Small intestine (tissue), 7 donors: ENCODE measurements around the gene GALNT13. TPM values are rescaled to one million over a fixed set of nuclear protein-coding genes. Genes with fewer than 3 reads are reported as not detected.

Experiments
- DNase-seq, 2 donors: peaks; one replicate each; pipeline versions ENCODE4 v3.0.0 to v3.0.0-alpha.2; 2013
- FAIRE-seq: peaks from 2 replicates; lab custom pipeline; 2012; peaks lifted over from hg19 to GRCh38; lab: Jason Lieb, UNC
- H3K27ac ChIP-seq, 3 donors: one replicate each; pipeline ENCODE4 v1.5.1; 2013; ENCODE audit warnings: low read length in 2 of 3, mild to moderate bottlenecking in 2 of 3, control low read depth in 1 of 3, inconsistent platforms in 1 of 3, low read depth in 1 of 3, moderate library complexity in 1 of 3
- H3K27me3 ChIP-seq, 3 donors: one replicate each; pipeline ENCODE4 v1.6.1; 2013; ENCODE audit warnings: low read length in 3 of 3, inconsistent platforms in 1 of 3; ENCODE audit not compliant: control insufficient read depth in 3 of 3, insufficient read depth in 3 of 3
- H3K36me3 ChIP-seq, 3 donors: one replicate each; pipeline ENCODE4 v1.6.1; 2013; ENCODE audit warnings: low read length in 3 of 3, inconsistent platforms in 1 of 3, low read depth in 1 of 3, mild to moderate bottlenecking in 1 of 3, moderate library complexity in 1 of 3; ENCODE audit not compliant: control insufficient read depth in 3 of 3, insufficient read depth in 2 of 3
- H3K4me1 ChIP-seq, 3 donors: one replicate each; pipeline ENCODE4 v1.6.1; 2013; ENCODE audit warnings: low read length in 2 of 3, inconsistent platforms in 1 of 3, low read depth in 1 of 3, mild to moderate bottlenecking in 1 of 3, moderate library complexity in 1 of 3; ENCODE audit not compliant: control insufficient read depth in 3 of 3, insufficient read depth in 2 of 3
- H3K4me3 ChIP-seq, 3 donors: one replicate each; pipeline ENCODE4 v1.5.1; 2013; ENCODE audit warnings: low read length in 3 of 3, control low read depth in 1 of 3, inconsistent platforms in 1 of 3, low read depth in 1 of 3, mild to moderate bottlenecking in 1 of 3, moderate library complexity in 1 of 3
- H3K9me3 ChIP-seq, 2 donors: one replicate each; pipeline ENCODE4 v1.6.1; 2013; ENCODE audit warnings: low read depth in 1 of 2, low read length in 1 of 2; ENCODE audit not compliant: control insufficient read depth in 2 of 2, insufficient read depth in 1 of 2
- WGBS, 3 donors: extraction: QIAGEN DNeasy Blood & Tissue Kit; methylation state at CpG; one replicate each; pipeline ENCODE4 v1.1.7; 2013; 5-methylcytosine and 5-hydroxymethylcytosine counted together
- polyA plus RNA-seq, 4 donors: library from polyadenylated mRNA; stranded (reverse) in 3 of 4; unstranded in 1 of 4; fragments of 200-250 nt in 3 of 4; fragments of 120-200 nt in 1 of 4; gene quantifications; one replicate each; pipeline versions ENCODE4 v1.2.1 to v1.2.3, GENCODE V29; 2013
- donor health status: healthy with polysubstance abuse.
- donor health status: control.
- donor health status: control.
- donor health status: Bipolar disorder and iron deficiency.
- donor health status: healthy.

GALNT13 gene
- polyA plus RNA-seq, 4 donors: 0.21 to 4.7 TPM; not detected in 2

DNA sequence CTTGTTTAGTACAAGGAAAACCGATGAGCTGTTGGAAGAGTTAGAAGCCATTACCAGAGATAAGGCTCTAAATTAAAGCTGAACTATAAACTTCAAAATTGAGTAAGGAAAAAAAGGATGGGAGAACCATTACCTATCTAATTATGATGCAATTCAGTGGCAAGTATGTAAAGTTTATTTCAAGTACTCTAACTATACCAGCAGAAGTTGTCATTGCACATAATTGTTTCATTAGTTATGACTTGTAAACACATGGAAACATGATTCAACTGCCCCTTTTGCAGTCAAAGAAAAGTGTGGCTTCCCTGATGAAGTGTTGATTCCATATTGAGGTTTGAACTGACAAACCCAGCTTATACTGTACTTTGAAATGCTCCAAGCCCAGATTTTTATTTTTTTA is 502.7 kb downstream of the GALNT13 start:
- Histone ChIP-seq H3K4me1 (no peaks in the 10 kb centered on the region), H3K27ac (no peak overlapping the region), H3K36me3 (no peaks in the 10 kb centered on the region), H3K27me3 (no peaks in the 10 kb centered on the region), H3K9me3 (no peaks in the 10 kb centered on the region), H3K4me3 (no peak overlapping the region)
- WGBS, 3 donors: 15 to 62% (median 29%) methylated on average over 1 of the region's 1 CpG
- DNase-seq (no peak), FAIRE-seq (no peak)

DNA sequence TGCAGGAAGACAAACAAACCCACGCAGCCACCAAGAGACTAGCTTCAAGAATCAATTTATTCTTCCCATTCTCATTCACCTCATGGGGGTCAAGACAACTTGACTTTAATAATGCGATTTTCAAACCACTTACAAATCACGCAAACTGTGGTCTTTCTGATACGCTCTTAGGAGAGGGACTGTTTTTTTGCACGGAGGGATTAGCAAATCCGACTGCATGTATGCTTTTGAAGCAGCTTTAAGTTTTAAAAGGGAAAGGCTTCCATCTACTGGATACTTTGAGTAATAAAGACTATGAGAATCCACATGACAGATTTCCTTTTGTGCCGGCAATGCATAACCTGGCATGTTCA is 503.8 kb downstream of the GALNT13 start:
- WGBS, 3 donors: 4 to 7% (median 6%) methylated on average over 7 of the region's 7 CpGs
- FAIRE-seq (no peak), DNase-seq (peak; percentile 37 to 50)
- H3K4me1 ChIP-seq: no peaks in the 10 kb centered on the region
- no peaks in the 10 kb centered on the region for H3K36me3 ChIP-seq
- no peaks in the 10 kb centered on the region for H3K27me3 ChIP-seq
- H3K27ac ChIP-seq: no peak overlapping the region
- no peaks in the 10 kb centered on the region for H3K9me3 ChIP-seq
- H3K4me3 ChIP-seq: no peak overlapping the region

DNA sequence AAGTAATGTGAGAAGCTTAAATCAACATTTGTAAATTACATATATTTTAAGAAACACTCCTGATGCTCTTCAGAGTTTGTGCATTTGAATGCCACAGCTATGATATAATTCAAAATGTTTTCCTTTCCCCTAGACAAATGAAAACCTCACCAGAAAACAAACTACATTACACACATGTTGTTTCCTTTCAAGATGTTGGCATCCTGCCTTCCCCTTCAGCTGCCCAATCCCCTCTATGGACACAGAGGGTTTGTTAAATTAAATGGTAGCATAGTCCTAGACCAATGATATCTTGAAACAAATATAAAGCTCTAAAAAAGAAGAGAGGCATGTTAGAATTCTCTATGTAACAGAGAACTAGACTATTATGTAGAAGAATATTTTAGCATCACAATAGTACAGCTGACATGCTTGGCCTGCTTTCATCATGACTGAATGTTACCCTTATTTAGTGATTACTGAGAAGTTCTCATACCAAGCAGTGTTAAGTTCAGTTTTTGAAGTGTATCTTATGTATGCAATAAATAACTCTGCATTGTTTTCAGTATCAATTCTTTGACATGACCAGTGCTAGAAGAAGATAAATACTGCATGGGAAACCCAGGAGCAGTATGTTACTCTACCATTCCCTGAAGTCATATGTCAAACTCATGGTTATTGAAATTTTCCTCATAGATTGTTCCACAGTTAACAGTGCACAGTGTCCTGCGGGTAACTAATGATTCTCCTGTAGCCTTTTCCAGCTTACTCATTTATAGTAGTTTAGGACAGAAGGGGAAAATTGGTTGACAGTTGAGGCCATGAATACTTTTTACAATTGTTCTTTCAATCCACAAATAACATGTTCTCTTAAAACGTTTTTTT is 510.4 kb downstream of the GALNT13 start:
- WGBS, 3 donors: 48 to 51% (median 49%) methylated on average over 2 of the region's 2 CpGs
- H3K27me3 ChIP-seq: no peaks in the 10 kb centered on the region
- no peak for DNase-seq
- H3K4me3 ChIP-seq: no peak overlapping the region
- FAIRE-seq: no peak
- H3K4me1 ChIP-seq: no peaks in the 10 kb centered on the region
- no peaks in the 10 kb centered on the region for H3K9me3 ChIP-seq
- no peaks in the 10 kb centered on the region for H3K36me3 ChIP-seq
- no peak overlapping the region for H3K27ac ChIP-seq

DNA sequence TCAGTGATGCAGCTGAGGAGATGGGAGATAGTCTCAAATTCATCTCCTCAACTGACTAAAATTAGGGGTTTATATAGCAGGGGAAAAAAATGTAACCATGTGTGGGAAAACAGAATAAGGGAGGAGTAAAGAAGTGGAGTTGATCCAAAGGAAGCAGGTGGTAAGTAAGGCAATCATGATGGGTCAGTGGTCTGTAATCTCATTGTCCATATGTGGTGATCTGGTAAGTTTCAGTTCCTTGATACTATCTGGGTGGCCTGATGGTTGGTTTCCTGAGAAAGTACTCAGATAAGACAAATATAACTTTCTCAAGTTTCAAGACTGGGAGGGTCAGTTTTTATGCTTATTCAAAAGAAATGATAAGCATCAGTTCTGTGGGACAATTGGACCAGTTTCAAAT is 514.5 kb downstream of the GALNT13 start:
- H3K4me3 ChIP-seq: no peak overlapping the region
- no peaks in the 10 kb centered on the region for H3K27me3 ChIP-seq
- no peaks in the 10 kb centered on the region for H3K9me3 ChIP-seq
- no peak overlapping the region for H3K27ac ChIP-seq
- FAIRE-seq (no peak), DNase-seq (no peak)
- no peaks in the 10 kb centered on the region for H3K4me1 ChIP-seq
- H3K36me3 ChIP-seq: no peaks in the 10 kb centered on the region

DNA sequence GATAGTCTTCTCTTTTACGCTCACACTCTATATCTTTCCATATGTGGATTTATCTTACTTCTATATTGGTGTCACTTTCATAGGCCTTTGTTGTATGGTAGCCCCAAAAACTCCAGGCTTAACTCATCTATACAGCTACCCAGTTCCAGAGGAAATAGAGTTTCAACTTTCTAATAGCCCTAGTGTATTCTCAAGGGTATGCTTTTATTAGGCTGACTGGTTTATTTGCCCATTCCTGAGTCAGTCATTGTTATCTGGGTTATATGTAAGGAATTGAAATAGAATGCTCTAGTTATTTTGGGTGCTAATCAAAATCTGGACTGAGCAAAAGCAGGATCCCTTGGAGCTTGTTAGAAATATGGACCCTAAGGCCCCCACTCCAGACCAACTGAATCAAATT is 519.3 kb downstream of the GALNT13 start:
- no peaks in the 10 kb centered on the region for H3K36me3 ChIP-seq
- FAIRE-seq (no peak), DNase-seq (no peak)
- H3K27ac ChIP-seq: no peak overlapping the region
- no peaks in the 10 kb centered on the region for H3K9me3 ChIP-seq
- H3K27me3 ChIP-seq: no peaks in the 10 kb centered on the region
- no peaks in the 10 kb centered on the region for H3K4me1 ChIP-seq
- 91 to 96% (median 93%) methylated on average over 1 of the region's 1 CpG for WGBS, 3 donors
- H3K4me3 ChIP-seq: no peak overlapping the region

DNA sequence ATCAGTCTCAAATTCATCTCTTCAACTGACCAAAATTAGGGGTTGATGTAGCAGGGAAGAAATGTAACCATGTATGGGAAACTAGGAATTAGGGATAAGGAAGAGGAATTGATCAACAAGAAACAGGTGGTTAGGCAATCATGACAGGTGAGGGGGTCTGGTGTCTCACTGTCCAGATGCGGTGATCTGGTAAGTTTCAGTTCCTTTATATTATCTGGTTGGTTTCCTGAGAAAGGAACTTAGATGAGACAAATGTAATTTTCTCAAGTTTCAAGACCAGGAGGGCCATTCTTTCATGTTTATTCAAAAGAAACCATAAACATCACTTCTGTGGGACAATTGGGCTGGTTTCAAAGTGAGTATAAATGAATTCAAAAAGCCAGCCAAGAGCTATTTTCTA is 520.5 kb downstream of the GALNT13 start:
- FAIRE-seq (no peak), DNase-seq (no peak)
- WGBS, 3 donors: 68 to 75% (median 69%) methylated on average over 1 of the region's 1 CpG
- no peaks in the 10 kb centered on the region for H3K27me3 ChIP-seq
- H3K36me3 ChIP-seq: no peaks in the 10 kb centered on the region
- H3K4me1 ChIP-seq: no peaks in the 10 kb centered on the region
- H3K27ac ChIP-seq: no peak overlapping the region
- H3K9me3 ChIP-seq: no peaks in the 10 kb centered on the region
- H3K4me3 ChIP-seq: no peak overlapping the region

DNA sequence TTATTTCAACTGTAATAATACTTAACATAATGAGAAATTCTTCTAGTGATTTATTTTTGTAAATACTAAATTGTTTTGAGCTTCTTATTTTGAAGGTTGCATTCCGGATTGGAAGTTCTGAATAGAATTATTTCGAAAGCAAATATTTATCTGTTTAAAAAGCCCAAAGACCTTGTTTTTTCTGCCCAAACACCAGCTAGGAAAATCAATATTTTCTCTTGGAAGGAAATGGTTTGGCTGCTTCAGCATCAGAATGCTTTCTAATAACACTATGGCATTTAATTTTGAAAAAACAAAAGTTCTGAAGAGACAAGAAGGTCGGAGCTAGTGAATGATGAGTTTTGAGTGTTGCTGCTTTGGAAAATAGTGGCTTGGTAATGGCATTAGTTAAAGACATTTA is 522.9 kb downstream of the GALNT13 start:
- no peaks in the 10 kb centered on the region for H3K36me3 ChIP-seq
- 61 to 73% (median 67%) methylated on average over 3 of the region's 3 CpGs for WGBS, 3 donors
- no peaks in the 10 kb centered on the region for H3K9me3 ChIP-seq
- no peak for DNase-seq
- H3K27ac ChIP-seq: no peak overlapping the region
- H3K4me1 ChIP-seq: no peaks in the 10 kb centered on the region
- FAIRE-seq: no peak
- H3K27me3 ChIP-seq: no peaks in the 10 kb centered on the region
- H3K4me3 ChIP-seq: no peak overlapping the region

DNA sequence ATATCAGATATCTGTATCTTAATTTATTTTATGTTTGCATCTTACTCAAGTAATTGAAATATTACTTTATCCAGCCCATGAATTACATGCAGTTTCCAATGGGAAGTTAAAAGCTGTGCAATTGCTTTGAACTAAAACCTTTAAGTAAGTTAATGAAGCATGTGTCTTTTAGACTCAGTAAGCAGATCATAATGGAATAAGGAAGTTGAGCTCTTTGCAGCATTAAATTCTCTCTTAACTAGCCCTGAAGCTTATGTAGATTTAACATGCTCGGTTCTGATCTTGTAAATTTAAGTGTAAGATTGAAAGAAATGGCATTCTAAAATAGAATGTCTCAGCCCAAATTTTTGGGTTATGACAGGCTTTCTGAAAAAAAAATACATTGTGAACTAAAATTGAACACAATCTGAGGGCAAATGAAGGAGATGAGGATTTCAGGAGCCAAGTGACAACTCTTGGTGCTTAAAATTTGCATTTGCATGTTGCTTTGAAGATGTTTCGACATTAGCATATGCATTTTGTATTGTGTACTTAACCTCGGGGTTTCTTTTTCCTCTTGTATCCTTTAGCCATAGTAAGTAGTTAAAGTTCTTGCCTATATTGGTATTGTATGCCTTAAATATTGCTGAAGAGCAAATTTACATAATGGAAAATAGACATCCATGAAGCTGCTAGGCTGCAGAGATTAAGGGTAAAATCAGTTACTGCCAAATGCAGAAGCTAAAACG is 529.0 kb downstream of the GALNT13 start:
- DNase-seq (no peak), FAIRE-seq (no peak)
- no peaks in the 10 kb centered on the region for H3K36me3 ChIP-seq
- H3K27ac ChIP-seq: no peak overlapping the region
- 32 to 54% (median 36%) methylated on average over 4 of the region's 4 CpGs for WGBS, 3 donors
- H3K4me1 ChIP-seq: no peaks in the 10 kb centered on the region
- H3K9me3 ChIP-seq: no peaks in the 10 kb centered on the region
- H3K4me3 ChIP-seq: no peak overlapping the region
- H3K27me3 ChIP-seq: no peaks in the 10 kb centered on the region
